Neural cell (in vitro differentiated cells): Measurements from ENCODE around the gene ANKS1A. TPM values are rescaled to one million over a fixed set of nuclear protein-coding genes. Genes with fewer than 3 reads are reported as not detected.

Source experiments
- H2AFZ ChIP-seq: fragments of 200-600, 300-800 bp; sonication (generic), shearing (Covaris generic); 2 replicates; pipeline ENCODE4 v1.6.0; 2014; ENCODE audit warnings: low read depth, mild to moderate bottlenecking, antibody characterized with exemption, low read length, moderate library complexity
- H3F3A ChIP-seq: fragments of 200-600 bp; shearing (Covaris generic); 2 replicates; pipeline ENCODE4 v1.6.1; 2016; ENCODE audit warnings: mild to moderate bottlenecking, moderate library complexity, mixed read lengths, antibody characterized with exemption, low read length; ENCODE audit not compliant: insufficient read depth, poor library complexity, severe bottlenecking
- H3K27ac ChIP-seq: fragments of 200-600, 300-800 bp; sonication (generic), shearing (Covaris generic); 2 replicates; pipeline ENCODE4 v1.5.1; 2014; ENCODE audit warnings: mild to moderate bottlenecking, low read length, moderate library complexity
- H3K27me3 ChIP-seq: fragments of 300-800, 200-600 bp; sonication (generic), shearing (Covaris generic); 2 replicates; pipeline ENCODE4 v1.6.0; 2014; ENCODE audit warnings: mild to moderate bottlenecking, low read depth, low read length, moderate library complexity; ENCODE audit not compliant: insufficient read depth
- H3K36me3 ChIP-seq: fragments of 300-800, 200-600 bp; sonication (generic), shearing (Covaris generic); 2 replicates; pipeline ENCODE4 v1.5.1; 2014; ENCODE audit warnings: mild to moderate bottlenecking, antibody characterized with exemption, low read length, moderate library complexity; ENCODE audit not compliant: insufficient read depth
- H3K4me2 ChIP-seq: fragments of 300-800, 200-600 bp; sonication (generic), shearing (Covaris generic); 2 replicates; pipeline ENCODE4 v1.6.0; 2014; ENCODE audit warnings: mild to moderate bottlenecking, low read length
- H3K4me3 ChIP-seq: fragments of 300-800, 200-600 bp; sonication (generic), shearing (Covaris generic); 2 replicates; pipeline ENCODE4 v1.5.1; 2014; ENCODE audit warnings: mild to moderate bottlenecking, low read length, moderate library complexity
- H3K79me2 ChIP-seq: fragments of 200-600 bp; shearing (Covaris generic); replicated peaks from 2 replicates; pipeline ENCODE4 v1.6.0; 2014; ENCODE audit warnings: mild to moderate bottlenecking, low read length, moderate library complexity; ENCODE audit not compliant: insufficient read depth
- H3K9ac ChIP-seq: fragments of 300-800, 200-600 bp; sonication (generic), shearing (Covaris generic); 2 replicates; pipeline ENCODE4 v1.6.1; 2016; ENCODE audit warnings: mild to moderate bottlenecking, low read length, mixed read lengths
- H3K9me2 ChIP-seq: fragments of 200-600 bp; shearing (Covaris generic); 2 replicates; pipeline ENCODE4 v1.6.1; 2016; ENCODE audit warnings: mild to moderate bottlenecking, low read length, mixed read lengths; ENCODE audit not compliant: insufficient read depth
- H3K9me3 ChIP-seq: fragments of 200-600, 300-800 bp; sonication (generic), shearing (Covaris generic); 2 replicates; pipeline ENCODE4 v1.6.1; 2016; ENCODE audit warnings: mild to moderate bottlenecking, mixed run types, low read length, moderate library complexity, mixed read lengths
- H4K20me1 ChIP-seq: fragments of 200-600 bp; shearing (Covaris generic); 2 replicates; pipeline ENCODE4 v1.6.1; 2016; ENCODE audit warnings: mild to moderate bottlenecking, mixed run types; ENCODE audit not compliant: insufficient read depth
- CTCF ChIP-seq: fragments of 450-650 bp; IDR thresholded peaks from 2 replicates; pipeline ENCODE4 v1.5.1; 2014; ENCODE audit warnings: antibody characterized with exemption, mild to moderate bottlenecking, moderate library complexity; ENCODE audit not compliant: poor library complexity, severe bottlenecking
- EP300 ChIP-seq: fragments of 450-650 bp; conservative IDR thresholded peaks from 2 replicates; pipeline ENCODE4 v1.6.1; 2014; ENCODE audit warnings: antibody characterized with exemption, mild to moderate bottlenecking, moderate library complexity; ENCODE audit not compliant: poor library complexity, severe bottlenecking
- EZH2 ChIP-seq: fragments of 200-600, 300-800 bp; shearing (Covaris generic), sonication (generic); IDR thresholded peaks from 2 replicates; pipeline ENCODE4 v1.6.1; 2014; ENCODE audit warnings: antibody characterized with exemption, low read length, borderline replicate concordance, mild to moderate bottlenecking; ENCODE audit not compliant: insufficient read depth, poor library complexity, severe bottlenecking
- MXI1 ChIP-seq: fragments of 450-650 bp; conservative IDR thresholded peaks from 2 replicates; pipeline ENCODE4 v1.6.1; 2014; ENCODE audit warnings: antibody characterized with exemption, mild to moderate bottlenecking; ENCODE audit not compliant: poor library complexity, severe bottlenecking
- POLR2AphosphoS5 ChIP-seq: IDR thresholded peaks from 2 replicates; pipeline ENCODE4 v1.6.1; 2012
- RAD21 ChIP-seq: fragments of 450-650 bp; conservative IDR thresholded peaks from 2 replicates; pipeline ENCODE4 v1.6.1; 2014; ENCODE audit warnings: antibody characterized with exemption, mild to moderate bottlenecking, moderate library complexity
- REST ChIP-seq: IDR thresholded peaks from 2 replicates; pipeline ENCODE4 v1.6.1; 2012; ENCODE audit warnings: borderline replicate concordance
- SMC3 ChIP-seq: fragments of 450-650 bp; conservative IDR thresholded peaks from 2 replicates; pipeline ENCODE4 v1.6.1; 2014; ENCODE audit warnings: antibody characterized with exemption, mild to moderate bottlenecking, moderate library complexity; ENCODE audit not compliant: poor library complexity
- TAF1 ChIP-seq: IDR thresholded peaks from 2 replicates; pipeline ENCODE4 v1.6.1; 2012; ENCODE audit warnings: low read depth
- polyA plus RNA-seq: library from polyadenylated mRNA; depleted of rRNA; stranded (reverse); fragments of >200 nt; gene quantifications from 2 replicates; pipeline ENCODE4 v1.2.3, GENCODE V29; 2014

The ANKS1A gene
- polyA plus RNA-seq, 1 donor from 2014 or later, result 22.6 TPM

GRCh38 chr6:34900321-34901031 lies 11.4 kb downstream of the ANKS1A start:
- Histone ChIP-seq H3K27ac (no peak overlapping the region), H3K4me3 (no peak overlapping the region), H3K27me3 (no peaks in the 10 kb centered on the region), H3K79me2 (peaks cover 8% of the 10 kb centered on the region), H3K4me2 (no peak overlapping the region), H2AFZ (no peak overlapping the region), H3K9ac (no peak overlapping the region), H3F3A (no peaks in the 10 kb centered on the region), H4K20me1 (no peaks in the 10 kb centered on the region), H3K36me3 (no peaks in the 10 kb centered on the region), H3K9me3 (no peaks in the 10 kb centered on the region), H3K9me2 (no peaks in the 10 kb centered on the region)
- no peak for TF ChIP-seq RAD21

GRCh38 chr6:34901930-34902329 lies 12.9 kb downstream of the ANKS1A start:
- H3K79me2 ChIP-seq, result peaks cover 5% of the 10 kb centered on the region
- H3K9me2 ChIP-seq, result no peaks in the 10 kb centered on the region
- H3F3A ChIP-seq, result no peaks in the 10 kb centered on the region
- H3K4me3 ChIP-seq, result no peak overlapping the region
- no peak for TF ChIP-seq TAF1
- no peak for TF ChIP-seq MXI1
- no peak for TF ChIP-seq POLR2AphosphoS5
- no peak for TF ChIP-seq REST
- no peak for TF ChIP-seq EP300
- no peak for TF ChIP-seq RAD21
- TF ChIP-seq CTCF, result no peak
- no peak for TF ChIP-seq SMC3
- TF ChIP-seq EZH2, result no peak
- no peak overlapping the region for H3K9ac ChIP-seq
- no peaks in the 10 kb centered on the region for H3K27me3 ChIP-seq
- no peak overlapping the region for H3K27ac ChIP-seq
- H3K4me2 ChIP-seq, result no peak overlapping the region
- no peaks in the 10 kb centered on the region for H3K36me3 ChIP-seq
- H4K20me1 ChIP-seq, result no peaks in the 10 kb centered on the region
- no peak overlapping the region for H2AFZ ChIP-seq
- no peaks in the 10 kb centered on the region for H3K9me3 ChIP-seq
